Liver (tissue), 9 donors: ENCODE data around the gene KRTAP29-1. TPM values are rescaled to one million over a fixed set of nuclear protein-coding genes. Genes with fewer than 3 reads are reported as not detected.

Source experiments
- DNase-seq: peaks from one replicate; pipeline ENCODE4 v3.0.0-alpha.2; 2017; ENCODE audit warnings: low spot score
- H3K27ac ChIP-seq, 2 donors: one replicate each; pipeline ENCODE4 v1.7.0; 2013; ENCODE audit warnings: inconsistent platforms in 2 of 2, low read length in 2 of 2, control low read depth in 1 of 2, low read depth in 1 of 2, mild to moderate bottlenecking in 1 of 2
- H3K27me3 ChIP-seq, 4 donors: one replicate each; pipeline versions ENCODE4 v1.6.1 to v1.7.0; 2013; ENCODE audit warnings: low read length in 3 of 4, inconsistent platforms in 1 of 4, mild to moderate bottlenecking in 1 of 4, moderate library complexity in 1 of 4; ENCODE audit not compliant: control insufficient read depth in 4 of 4, insufficient read depth in 4 of 4
- H3K36me3 ChIP-seq, 4 donors: one replicate each; pipeline versions ENCODE4 v1.6.1 to v1.7.0; 2013; ENCODE audit warnings: low read length in 3 of 4, mild to moderate bottlenecking in 3 of 4, low read depth in 1 of 4, moderate library complexity in 1 of 4; ENCODE audit not compliant: control insufficient read depth in 4 of 4, insufficient read depth in 3 of 4
- H3K4me1 ChIP-seq, 4 donors: one replicate each; pipeline versions ENCODE4 v1.6.1 to v1.7.0; 2013; ENCODE audit warnings: low read length in 3 of 4, mild to moderate bottlenecking in 3 of 4, moderate library complexity in 1 of 4; ENCODE audit not compliant: control insufficient read depth in 4 of 4, insufficient read depth in 4 of 4
- H3K4me3 ChIP-seq, 3 donors: one replicate each; pipeline versions ENCODE4 v1.6.1 to v1.7.0; 2013; ENCODE audit warnings: low read length in 3 of 3, control low read depth in 1 of 3, low read depth in 1 of 3, mild to moderate bottlenecking in 1 of 3
- H3K9ac ChIP-seq, 2 donors: one replicate each; pipeline ENCODE4 v1.7.0; 2013; ENCODE audit warnings: low read length in 2 of 2, mild to moderate bottlenecking in 2 of 2, moderate library complexity in 2 of 2, control low read depth in 1 of 2, low read depth in 1 of 2
- H3K9me3 ChIP-seq, 4 donors: one replicate each; pipeline versions ENCODE4 v1.6.1 to v1.7.0; 2013; ENCODE audit warnings: low read length in 3 of 4; ENCODE audit not compliant: control insufficient read depth in 4 of 4
- ATF3 ChIP-seq: IDR thresholded peaks from 2 replicates; pipeline ENCODE4 v1.6.1; 2016; ENCODE audit warnings: antibody characterized with exemption
- CTCF ChIP-seq: fragments of 150-350 bp; IDR thresholded peaks from 2 replicates; pipeline ENCODE4 v1.5.1; 2017; ENCODE audit warnings: improper control_type of control experiment, low read depth, low read length; ENCODE audit not compliant: missing input control
- EGR1 ChIP-seq, 2 donors: IDR thresholded peaks; 2 replicates each; pipeline ENCODE4 v1.6.1; 2016 to 2018; ENCODE audit warnings: antibody characterized with exemption in 2 of 2, low read depth in 2 of 2
- FOXA1 ChIP-seq: IDR thresholded peaks from 2 replicates; pipeline ENCODE4 v1.6.1; 2016; ENCODE audit warnings: antibody characterized with exemption
- FOXA2 ChIP-seq: IDR thresholded peaks from 2 replicates; pipeline ENCODE4 v1.6.1; 2016; ENCODE audit warnings: antibody characterized with exemption
- GABPA ChIP-seq, 2 donors: IDR thresholded peaks in 1 of 2; conservative IDR thresholded peaks in 1 of 2; 2 replicates each; pipeline ENCODE4 v1.6.1; 2016; ENCODE audit warnings: antibody characterized with exemption in 2 of 2, mild to moderate bottlenecking in 1 of 2, moderate library complexity in 1 of 2
- HNF4A ChIP-seq, 2 donors: conservative IDR thresholded peaks; 2 replicates each; pipeline ENCODE4 v1.6.1; 2016; ENCODE audit warnings: antibody characterized with exemption in 2 of 2, mild to moderate bottlenecking in 2 of 2
- HNF4G ChIP-seq: IDR thresholded peaks from 2 replicates; pipeline ENCODE4 v1.6.1; 2016; ENCODE audit warnings: antibody characterized with exemption
- JUND ChIP-seq, 2 donors: IDR thresholded peaks; 2 replicates each; pipeline ENCODE4 v1.6.1; 2016; ENCODE audit warnings: antibody characterized with exemption in 2 of 2
- MAX ChIP-seq: IDR thresholded peaks from 2 replicates; pipeline ENCODE4 v1.6.1; 2016; ENCODE audit warnings: antibody characterized with exemption
- NR2F2 ChIP-seq: IDR thresholded peaks from 2 replicates; pipeline ENCODE4 v1.6.1; 2016; ENCODE audit warnings: antibody characterized with exemption
- RAD21 ChIP-seq, 2 donors: IDR thresholded peaks; 2 replicates each; pipeline ENCODE4 v1.6.1; 2016; ENCODE audit warnings: antibody characterized with exemption in 2 of 2, mild to moderate bottlenecking in 2 of 2
- RXRA ChIP-seq, 2 donors: IDR thresholded peaks; 2 replicates each; pipeline ENCODE4 v1.6.1; 2017 to 2018; ENCODE audit warnings: antibody characterized with exemption in 2 of 2, mild to moderate bottlenecking in 1 of 2
- SP1 ChIP-seq: IDR thresholded peaks from 2 replicates; pipeline ENCODE4 v1.6.1; 2018; ENCODE audit warnings: antibody characterized with exemption, mild to moderate bottlenecking
- TAF1 ChIP-seq: conservative IDR thresholded peaks from 2 replicates; pipeline ENCODE4 v1.6.1; 2016; ENCODE audit warnings: antibody characterized with exemption, mild to moderate bottlenecking
- YY1 ChIP-seq: IDR thresholded peaks from 2 replicates; pipeline ENCODE4 v1.6.1; 2016; ENCODE audit warnings: antibody characterized with exemption, mild to moderate bottlenecking
- WGBS: extraction: QIAGEN DNeasy Blood & Tissue Kit; methylation state at CpG from one replicate; pipeline ENCODE4 v1.1.7; 2013; 5-methylcytosine and 5-hydroxymethylcytosine counted together
- polyA plus RNA-seq, 2 donors: library from polyadenylated mRNA; stranded (reverse) in 1 of 2; unstranded in 1 of 2; fragments of 200-250 nt in 1 of 2; fragments of >200 nt in 1 of 2; fragmentation: Nextera tagmentation in 1 of 2; extraction: Ambion mirVana in 1 of 2; gene quantifications; one replicate each; pipeline versions ENCODE4 v1.2.1 to v1.2.3, GENCODE V29; 2013 to 2015
- total RNA-seq, 2 donors: library from RNA; depleted of rRNA; stranded (reverse); fragments of >200 nt; gene quantifications; one replicate each; pipeline ENCODE4 v1.2.3, GENCODE V29; 2014
- TF ChIP-seq, protein P1 (sequence below): IDR thresholded peaks from 2 replicates; pipeline ENCODE4 v1.6.1; 2016; ENCODE audit warnings: antibody characterized with exemption
- TF ChIP-seq, protein P2 (sequence below): IDR thresholded peaks from 2 replicates; pipeline ENCODE4 v1.6.1; 2016; ENCODE audit warnings: antibody characterized with exemption, mild to moderate bottlenecking
- donor health status: healthy.
- donor health status: healthy.
- donor health status: healthy.
- donor health status: healthy.
- donor health status: healthy.

The KRTAP29-1 gene
- total and polyA plus RNA-seq, 4 donors = not detected

- no peak for DNase-seq
- Histone ChIP-seq H3K4me3 (no peak overlapping the region), H3K4me1 (no peaks in the 10 kb centered on the region), H3K36me3 (no peaks in the 10 kb centered on the region), H3K27me3 (no peaks in the 10 kb centered on the region), H3K9ac (no peak overlapping the region), H3K9me3 (no peaks in the 10 kb centered on the region), H3K27ac (no peak overlapping the region)
- 60% methylated on average over 1 of the region's 1 CpG for WGBS
- TF ChIP-seq FOXA2 = no peak
- TF ChIP-seq JUND (IDR thresholded peaks at IDR 0.05) = no peak
- TF ChIP-seq, protein P1, sequence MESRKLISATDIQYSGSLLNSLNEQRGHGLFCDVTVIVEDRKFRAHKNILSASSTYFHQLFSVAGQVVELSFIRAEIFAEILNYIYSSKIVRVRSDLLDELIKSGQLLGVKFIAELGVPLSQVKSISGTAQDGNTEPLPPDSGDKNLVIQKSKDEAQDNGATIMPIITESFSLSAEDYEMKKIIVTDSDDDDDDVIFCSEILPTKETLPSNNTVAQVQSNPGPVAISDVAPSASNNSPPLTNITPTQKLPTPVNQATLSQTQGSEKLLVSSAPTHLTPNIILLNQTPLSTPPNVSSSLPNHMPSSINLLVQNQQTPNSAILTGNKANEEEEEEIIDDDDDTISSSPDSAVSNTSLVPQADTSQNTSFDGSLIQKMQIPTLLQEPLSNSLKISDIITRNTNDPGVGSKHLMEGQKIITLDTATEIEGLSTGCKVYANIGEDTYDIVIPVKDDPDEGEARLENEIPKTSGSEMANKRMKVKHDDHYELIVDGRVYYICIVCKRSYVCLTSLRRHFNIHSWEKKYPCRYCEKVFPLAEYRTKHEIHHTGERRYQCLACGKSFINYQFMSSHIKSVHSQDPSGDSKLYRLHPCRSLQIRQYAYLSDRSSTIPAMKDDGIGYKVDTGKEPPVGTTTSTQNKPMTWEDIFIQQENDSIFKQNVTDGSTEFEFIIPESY = no peak
- no peak for TF ChIP-seq MAX
- TF ChIP-seq HNF4A (conservative IDR thresholded peaks at IDR 0.05) = no peak
- no peak for TF ChIP-seq NR2F2
- no peak for TF ChIP-seq ATF3
- no peak for TF ChIP-seq FOXA1
- TF ChIP-seq CTCF = no peak
- TF ChIP-seq SP1 = no peak
- no peak for TF ChIP-seq RAD21 (IDR thresholded peaks at IDR 0.05)
- no peak for TF ChIP-seq YY1
- no peak for TF ChIP-seq HNF4G
- no peak for TF ChIP-seq TAF1
- TF ChIP-seq, protein P2, sequence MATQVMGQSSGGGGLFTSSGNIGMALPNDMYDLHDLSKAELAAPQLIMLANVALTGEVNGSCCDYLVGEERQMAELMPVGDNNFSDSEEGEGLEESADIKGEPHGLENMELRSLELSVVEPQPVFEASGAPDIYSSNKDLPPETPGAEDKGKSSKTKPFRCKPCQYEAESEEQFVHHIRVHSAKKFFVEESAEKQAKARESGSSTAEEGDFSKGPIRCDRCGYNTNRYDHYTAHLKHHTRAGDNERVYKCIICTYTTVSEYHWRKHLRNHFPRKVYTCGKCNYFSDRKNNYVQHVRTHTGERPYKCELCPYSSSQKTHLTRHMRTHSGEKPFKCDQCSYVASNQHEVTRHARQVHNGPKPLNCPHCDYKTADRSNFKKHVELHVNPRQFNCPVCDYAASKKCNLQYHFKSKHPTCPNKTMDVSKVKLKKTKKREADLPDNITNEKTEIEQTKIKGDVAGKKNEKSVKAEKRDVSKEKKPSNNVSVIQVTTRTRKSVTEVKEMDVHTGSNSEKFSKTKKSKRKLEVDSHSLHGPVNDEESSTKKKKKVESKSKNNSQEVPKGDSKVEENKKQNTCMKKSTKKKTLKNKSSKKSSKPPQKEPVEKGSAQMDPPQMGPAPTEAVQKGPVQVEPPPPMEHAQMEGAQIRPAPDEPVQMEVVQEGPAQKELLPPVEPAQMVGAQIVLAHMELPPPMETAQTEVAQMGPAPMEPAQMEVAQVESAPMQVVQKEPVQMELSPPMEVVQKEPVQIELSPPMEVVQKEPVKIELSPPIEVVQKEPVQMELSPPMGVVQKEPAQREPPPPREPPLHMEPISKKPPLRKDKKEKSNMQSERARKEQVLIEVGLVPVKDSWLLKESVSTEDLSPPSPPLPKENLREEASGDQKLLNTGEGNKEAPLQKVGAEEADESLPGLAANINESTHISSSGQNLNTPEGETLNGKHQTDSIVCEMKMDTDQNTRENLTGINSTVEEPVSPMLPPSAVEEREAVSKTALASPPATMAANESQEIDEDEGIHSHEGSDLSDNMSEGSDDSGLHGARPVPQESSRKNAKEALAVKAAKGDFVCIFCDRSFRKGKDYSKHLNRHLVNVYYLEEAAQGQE = no peak
- TF ChIP-seq EGR1 (IDR thresholded peaks at IDR 0.05; ENCODE audit: low read depth in 2 of 2) = no peak
Measured at GRCh38 chr17:41294016-41294415, 8.6 kb downstream of the KRTAP29-1 start.

GRCh38 chr17:41287050-41287449 lies 15.6 kb downstream of the KRTAP29-1 start:
- H3K36me3 ChIP-seq = no peaks in the 10 kb centered on the region
- 51% methylated on average over 3 of the region's 3 CpGs for WGBS
- H3K27ac ChIP-seq = no peak overlapping the region
- H3K4me1 ChIP-seq = no peaks in the 10 kb centered on the region
- no peak for DNase-seq
- H3K27me3 ChIP-seq = no peaks in the 10 kb centered on the region
- H3K9me3 ChIP-seq = no peaks in the 10 kb centered on the region
- H3K9ac ChIP-seq = no peak overlapping the region
- no peak overlapping the region for H3K4me3 ChIP-seq
- TF ChIP-seq ATF3 = no peak
- TF ChIP-seq RAD21 (IDR thresholded peaks at IDR 0.05) = no peak
- TF ChIP-seq HNF4G = no peak
- TF ChIP-seq NR2F2 = no peak
- TF ChIP-seq EGR1 (IDR thresholded peaks at IDR 0.05; ENCODE audit: low read depth in 2 of 2) = no peak
- no peak for TF ChIP-seq RXRA (IDR thresholded peaks at IDR 0.05)
- no peak for TF ChIP-seq MAX
- TF ChIP-seq JUND (IDR thresholded peaks at IDR 0.05) = no peak
- no peak for TF ChIP-seq GABPA (IDR thresholded peaks at IDR 0.05 in 1 of 2, conservative IDR thresholded peaks at IDR 0.05 in 1 of 2)
- TF ChIP-seq, protein P2 = no peak
- no peak for TF ChIP-seq FOXA2
- no peak for TF ChIP-seq HNF4A (conservative IDR thresholded peaks at IDR 0.05)
- TF ChIP-seq, protein P1 = no peak
- TF ChIP-seq FOXA1 = no peak
